VCaP (cell line): Measurements from ENCODE around the gene GPSM3.
A peak's percentile ranks its signal among the peaks of the same experiment; 100 is the strongest.

Experiments
- H3K27ac ChIP-seq: fragments of 450-650 bp; 2 replicates; pipeline ENCODE4 v1.5.1; 2017
- CTCF ChIP-seq: fragments of 450-650 bp; conservative IDR thresholded peaks from 2 replicates; pipeline ENCODE4 v1.5.1; 2017; ENCODE audit warnings: mild to moderate bottlenecking, moderate library complexity

Gene GPSM3

GRCh38 chr6:32177788-32178546, 14.5 kb downstream of the GPSM3 start, which contains the start of gene RNF5:
Gene RNF5, plus strand, starts transcription at chr6:32178405. Its CDS starts 107 bp downstream, at chr6:32178512.
- peak within 1 kb of the TSS; percentile 92 for H3K27ac ChIP-seq
- no peak for TF ChIP-seq CTCF

- H3K27ac ChIP-seq: peak overlapping the region; percentile 92
- no peak for TF ChIP-seq CTCF
Measured at GRCh38 chr6:32177183-32177787, 15.2 kb downstream of the GPSM3 start.

- no peak for TF ChIP-seq CTCF
- H3K27ac ChIP-seq: peak overlapping the region; percentile 92
Measured at GRCh38 chr6:32176476-32177182, 15.8 kb downstream of the GPSM3 start.

GRCh38 chr6:32175711-32176475, 16.6 kb downstream of the GPSM3 start, which contains the start of gene AGPAT1:
Gene AGPAT1, minus strand, starts transcription at chr6:32176084. Its CDS starts 4,588 bp downstream, at chr6:32171496.
- peak within 1 kb of the TSS; percentile 92 for H3K27ac ChIP-seq
- TF ChIP-seq CTCF: no peak

- peak overlapping the region; percentile 92; the same call in 1 of the 2 replicates for H3K27ac ChIP-seq
- no peak for TF ChIP-seq CTCF
Measured at GRCh38 chr6:32175322-32175710, 17.1 kb downstream of the GPSM3 start.

DNA sequence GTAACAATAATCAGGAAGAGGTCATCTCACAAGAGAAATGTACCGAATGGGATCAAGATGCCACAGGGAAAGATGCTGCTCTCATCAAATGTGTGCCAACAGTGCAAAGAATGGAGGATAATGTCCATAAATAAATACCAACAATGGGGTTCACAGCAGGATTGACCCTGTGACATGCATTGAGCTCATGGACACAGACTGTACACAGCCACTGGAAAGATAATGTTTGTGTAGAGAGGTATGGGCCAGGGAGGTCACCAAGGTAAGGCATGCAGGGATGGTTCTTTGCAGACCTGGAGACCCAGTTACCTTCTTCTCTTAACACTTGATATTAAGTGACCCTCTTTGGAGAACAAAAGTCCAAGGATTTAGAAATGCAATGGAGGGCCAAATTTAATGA, 18.0 kb downstream of the GPSM3 start:
- TF ChIP-seq CTCF: no peak

More for the DNA sequence above, 18.0 kb downstream of the GPSM3 start:
- H3K27ac ChIP-seq: no peak overlapping the region
